ENCODE results near the gene UNC13C. TPM values are rescaled to one million over a fixed set of nuclear protein-coding genes. Genes with fewer than 3 reads are reported as not detected.

Gene UNC13C
- total and polyA plus RNA-seq, 2 donors (not counting 3 experiments of a cell fraction or from before 2014, with no cell fraction given) = not detected

- dilution Hi-C loops (cut with MboI; ENCODE audit: extremely low pct_ligation_motif_present, low sequenced_read_pairs) (no loop called here), intact Hi-C loops (cut with micrococcal nuclease) (no loop called here)
- Histone ChIP-seq H3K4me1 (ENCODE audit: control insufficient read depth, extremely low read depth, insufficient read depth, low read length) (no peaks in the 10 kb centered on the region), H3K9me3 (replicated peaks; ENCODE audit: control insufficient read depth, insufficient read depth, low read length) (no peaks in the 10 kb centered on the region), H3K9me1 (replicated peaks; ENCODE audit: control insufficient read depth, extremely low read depth, insufficient read depth, low read length) (no peaks in the 10 kb centered on the region), H3K4me2 (ENCODE audit: insufficient read depth, low read length) (no peak overlapping the region), H3K79me2 (ENCODE audit: control insufficient read depth, insufficient read depth, low read length) (no peaks in the 10 kb centered on the region), H3K27ac (ENCODE audit: insufficient read depth, low read depth, low read length) (no peak overlapping the region), H2AFZ (ENCODE audit: low read depth, low read length) (no peak overlapping the region), H3K4me3 (replicated peaks in 1 of 3; ENCODE audit: insufficient read depth in 1 of 3, low read depth in 1 of 3, low read length in 3 of 3) (no peak overlapping the region), H3K9ac (replicated peaks; ENCODE audit: extremely low read depth, insufficient read depth, low read length) (no peak overlapping the region), H4K20me1 (replicated peaks; ENCODE audit: control insufficient read depth, extremely low read depth, insufficient read depth, low read length) (no peaks in the 10 kb centered on the region), H3K27me3 (ENCODE audit: control insufficient read depth in 2 of 2, insufficient read depth in 2 of 2, low read length in 2 of 2) (no peaks in the 10 kb centered on the region), H3K36me3 (ENCODE audit: control insufficient read depth in 2 of 2, extremely low read depth in 1 of 2, insufficient read depth in 2 of 2, low read length in 2 of 2) (no peaks in the 10 kb centered on the region)
- POLR2A ChIA-PET = no interaction called here
- TF ChIP-seq EZH2 (IDR thresholded peaks at IDR 0.05; ENCODE audit: borderline replicate concordance, low read depth, low read length, severe bottlenecking) (no peak), MAX (IDR thresholded peaks at IDR 0.05; ENCODE audit: insufficient read depth, insufficient read length) (no peak), JUN (IDR thresholded peaks at IDR 0.05; ENCODE audit: borderline replicate concordance, insufficient read depth, insufficient read length, low read depth) (no peak), POLR2AphosphoS5 (IDR thresholded peaks at IDR 0.05; ENCODE audit: insufficient read depth, low read depth, low read length) (no peak), FOS (IDR thresholded peaks at IDR 0.05; ENCODE audit: borderline replicate concordance, insufficient read depth, low read length) (no peak), MYC (IDR thresholded peaks at IDR 0.05; ENCODE audit: low read depth, low read length) (no peak), CTCF (IDR thresholded peaks at IDR 0.05; ENCODE audit: extremely low read depth in 1 of 2, insufficient read depth in 1 of 2, low read depth in 1 of 2, low read length in 2 of 2) (no peak), GATA2 (IDR thresholded peaks at IDR 0.05; ENCODE audit: insufficient read depth, insufficient read length, low read depth, low read length) (no peak), POLR2A (IDR thresholded peaks at IDR 0.05; ENCODE audit: low read depth, low read length) (no peak)
- BruUV-seq (replicated peaks) = no TSS peak
- CTCF ChIA-PET = no interaction called here
- DNase-seq (ENCODE audit: low read depth, low spot score) = no peak
- no peak for FAIRE-seq
Measured at GRCh38 chr15:54312528-54312927, 334.3 kb downstream of the UNC13C start.

All from endothelial cell of umbilical vein (primary cell).